H9 (cell line): ENCODE results near the gene ING1. TPM values are rescaled to one million over a fixed set of nuclear protein-coding genes. Genes with fewer than 3 reads are reported as not detected.

ENCODE experiments used
- DNase-seq: peaks from one replicate; pipeline ENCODE4 v3.0.0-alpha.2; 2017
- H2AFZ ChIP-seq: one replicate; pipeline ENCODE4 v1.6.1; 2013; ENCODE audit warnings: mild to moderate bottlenecking, low read length, control low read depth, moderate library complexity
- H2AK5ac ChIP-seq: 2 replicates; pipeline ENCODE4 v1.6.1; 2013; ENCODE audit warnings: low read length, control low read depth, mixed read lengths; ENCODE audit not compliant: insufficient read length
- H2BK120ac ChIP-seq: one replicate; pipeline ENCODE4 v1.6.1; 2013; ENCODE audit warnings: low read depth, mild to moderate bottlenecking, low read length, control low read depth, inconsistent platforms; ENCODE audit not compliant: poor library complexity, severe bottlenecking
- H2BK12ac ChIP-seq: 2 replicates; pipeline ENCODE4 v1.6.1; 2013; ENCODE audit warnings: low read length, control low read depth, mixed read lengths, low read depth; ENCODE audit not compliant: insufficient read length
- H2BK15ac ChIP-seq: 2 replicates; pipeline ENCODE4 v1.6.1; 2013; ENCODE audit warnings: low read depth, low read length, control low read depth
- H2BK20ac ChIP-seq: one replicate; pipeline ENCODE4 v1.6.1; 2013; ENCODE audit warnings: low read depth, mild to moderate bottlenecking, low read length, control low read depth, inconsistent platforms; ENCODE audit not compliant: poor library complexity, severe bottlenecking
- H2BK5ac ChIP-seq: 2 replicates; pipeline ENCODE4 v1.6.1; 2013; ENCODE audit warnings: low read length, control low read depth, mixed read lengths; ENCODE audit not compliant: insufficient read length
- H3K14ac ChIP-seq: 2 replicates; pipeline ENCODE4 v1.6.1; 2013; ENCODE audit warnings: low read length, control low read depth; ENCODE audit not compliant: insufficient read depth
- H3K18ac ChIP-seq: 2 replicates; pipeline ENCODE4 v1.6.1; 2013; ENCODE audit warnings: low read depth, mild to moderate bottlenecking, mixed read lengths, low read length, control low read depth; ENCODE audit not compliant: insufficient read length
- H3K23ac ChIP-seq: 2 replicates; pipeline ENCODE4 v1.6.1; 2013; ENCODE audit warnings: low read length, control low read depth, mixed read lengths, low read depth; ENCODE audit not compliant: insufficient read length
- H3K23me2 ChIP-seq: 2 replicates; pipeline ENCODE4 v1.6.1; 2013; ENCODE audit warnings: low read depth, mild to moderate bottlenecking, mixed read lengths, low read length, control low read depth; ENCODE audit not compliant: insufficient read length, poor library complexity, severe bottlenecking
- H3K27ac ChIP-seq: 2 replicates; pipeline ENCODE4 v1.5.1; 2013; ENCODE audit warnings: low read length, control low read depth, mixed read lengths, low read depth; ENCODE audit not compliant: insufficient read length
- H3K27me3 ChIP-seq: 2 replicates; pipeline ENCODE4 v1.6.1; 2013; ENCODE audit warnings: low read length, control low read depth, inconsistent platforms; ENCODE audit not compliant: insufficient read depth
- H3K4ac ChIP-seq: 2 replicates; pipeline ENCODE4 v1.6.1; 2013; ENCODE audit warnings: low read depth, mild to moderate bottlenecking, control low read depth, inconsistent platforms, low read length, moderate library complexity
- H3K4me1 ChIP-seq: 2 replicates; pipeline ENCODE4 v1.6.1; 2013; ENCODE audit warnings: low read length, control low read depth, inconsistent platforms; ENCODE audit not compliant: insufficient read depth
- H3K4me2 ChIP-seq: 2 replicates; pipeline ENCODE4 v1.6.1; 2013; ENCODE audit warnings: low read length, control low read depth, mixed read lengths; ENCODE audit not compliant: insufficient read length, insufficient read depth
- H3K56ac ChIP-seq: 2 replicates; pipeline ENCODE4 v1.6.1; 2013; ENCODE audit warnings: low read depth, mild to moderate bottlenecking, mixed read lengths, low read length, control low read depth; ENCODE audit not compliant: insufficient read length
- H3K79me1 ChIP-seq: 2 replicates; pipeline ENCODE4 v1.6.1; 2013; ENCODE audit warnings: low read depth, mild to moderate bottlenecking, moderate library complexity, low read length, control low read depth, inconsistent platforms; ENCODE audit not compliant: insufficient read depth, poor library complexity, severe bottlenecking
- H3K79me2 ChIP-seq: 2 replicates; pipeline ENCODE4 v1.6.1; 2013; ENCODE audit warnings: low read length, control low read depth, inconsistent platforms; ENCODE audit not compliant: insufficient read depth
- H3K9ac ChIP-seq: 2 replicates; pipeline ENCODE4 v1.6.1; 2013; ENCODE audit warnings: low read length, control low read depth, mixed read lengths; ENCODE audit not compliant: insufficient read length; ENCODE audit errors: extremely low read depth
- H3K9me3 ChIP-seq: one replicate; pipeline ENCODE4 v1.6.1; 2013; ENCODE audit warnings: low read depth, low read length, inconsistent platforms; ENCODE audit not compliant: control insufficient read depth
- H3T11ph ChIP-seq: one replicate; pipeline ENCODE4 v1.6.1; 2013; ENCODE audit warnings: mild to moderate bottlenecking, low read length, control low read depth, inconsistent platforms
- H4K20me1 ChIP-seq: one replicate; pipeline ENCODE4 v1.6.1; 2013; ENCODE audit not compliant: control insufficient read depth, insufficient read length, insufficient read depth
- H4K5ac ChIP-seq: 2 replicates; pipeline ENCODE4 v1.6.1; 2013; ENCODE audit warnings: low read depth, mild to moderate bottlenecking, mixed read lengths, low read length, control low read depth; ENCODE audit not compliant: insufficient read length
- H4K8ac ChIP-seq: replicated peaks from 2 replicates; pipeline ENCODE4 v1.6.1; 2013; ENCODE audit warnings: low read length, control low read depth, mixed read lengths, low read depth; ENCODE audit not compliant: insufficient read length
- H4K91ac ChIP-seq: 2 replicates; pipeline ENCODE4 v1.6.1; 2013; ENCODE audit warnings: low read depth, mild to moderate bottlenecking, moderate library complexity, mixed read lengths, low read length, control low read depth; ENCODE audit not compliant: insufficient read length
- H3K27ac Mint-ChIP-seq, 3 experiments: 2 replicates in 2 of 3; 3 replicates in 1 of 3; pipeline ENCODE4 v1.8.0; 2020 to 2021; ENCODE audit warnings: mixed read lengths in 3 of 3, mild to moderate bottlenecking in 1 of 3, moderate library complexity in 1 of 3
- H3K27me3 Mint-ChIP-seq: 2 replicates; pipeline ENCODE4 v1.8.0; 2021; ENCODE audit warnings: low read depth, mild to moderate bottlenecking, moderate library complexity, mixed read lengths
- H3K36me3 Mint-ChIP-seq, 3 experiments: 2 replicates in 2 of 3; 3 replicates in 1 of 3; pipeline ENCODE4 v1.8.0; 2020 to 2021; ENCODE audit warnings: low read depth in 3 of 3, mixed read lengths in 3 of 3; ENCODE audit not compliant: insufficient read depth in 1 of 3
- H3K4me1 Mint-ChIP-seq, 2 experiments: 2 replicates each; pipeline ENCODE4 v1.8.0; 2020; ENCODE audit warnings: mixed read lengths in 2 of 2
- H3K4me3 Mint-ChIP-seq, 2 experiments: 2 replicates in 1 of 2; 3 replicates in 1 of 2; pipeline ENCODE4 v1.8.0; 2020 to 2021; ENCODE audit warnings: mild to moderate bottlenecking in 2 of 2, mixed read lengths in 2 of 2, moderate library complexity in 1 of 2
- H3K9me3 Mint-ChIP-seq, 2 experiments: 2 replicates in 1 of 2; 3 replicates in 1 of 2; pipeline ENCODE4 v1.8.0; 2020; ENCODE audit warnings: mild to moderate bottlenecking in 2 of 2, mixed read lengths in 2 of 2, moderate library complexity in 1 of 2
- CTCF ChIP-seq: fragments of 200-600 bp; sonication (generic); conservative IDR thresholded peaks from 3 replicates; pipeline ENCODE4 v1.8.0; 2021; ENCODE audit warnings: antibody characterized with exemption, mild to moderate bottlenecking
- WGBS: extraction: QIAGEN DNeasy Blood & Tissue Kit; methylation state at CpG from one replicate; pipeline ENCODE4 v1.1.7; 2013; ENCODE audit warnings: missing lambda C conversion rate, low lambda C conversion rate, mixed read lengths; ENCODE audit not compliant: insufficient read length; ENCODE audit errors: extremely low coverage; 5-methylcytosine and 5-hydroxymethylcytosine counted together
- total RNA-seq: library from RNA; stranded (reverse); gene quantifications from 2 replicates; pipeline ENCODE4 v1.2.1, GENCODE V29; 2021

ING1 gene
- total RNA-seq, 1 experiment from 2014 or later: 17.3 TPM

GRCh38 chr13:110698689-110699088, 14.8 kb upstream of the ING1 start:
- Mint-ChIP-seq H3K9me3 (no peaks in the 10 kb centered on the region), H3K36me3 (peaks cover 29 to 68% (median 63%) of the 10 kb centered on the region in 3 experiments; a peak in 6 of 7 replicates), H3K4me3 (no peak overlapping the region), H3K4me1 (peaks cover 5 to 7% of the 10 kb centered on the region in 2 experiments), H3K27ac (no peak overlapping the region), H3K27me3 (no peaks in the 10 kb centered on the region)
- no peak overlapping the region for H3K14ac ChIP-seq
- no peak overlapping the region for H3K56ac ChIP-seq
- H3K9me3 ChIP-seq: no peaks in the 10 kb centered on the region
- H3K23me2 ChIP-seq: no peaks in the 10 kb centered on the region
- WGBS: no CpG with 5 or more reads among the region's 4 CpGs
- no peak overlapping the region for H2BK120ac ChIP-seq
- H4K91ac ChIP-seq: no peak overlapping the region
- no peak for TF ChIP-seq CTCF
- no peak overlapping the region for H4K8ac ChIP-seq
- no peak overlapping the region for H3K9ac ChIP-seq
- H2AFZ ChIP-seq: no peak overlapping the region
- H3K4me1 ChIP-seq: no peaks in the 10 kb centered on the region
- no peak overlapping the region for H3T11ph ChIP-seq
- no peak overlapping the region for H2BK15ac ChIP-seq
- no peak overlapping the region for H2BK5ac ChIP-seq
- no peak overlapping the region for H2AK5ac ChIP-seq
- no peaks in the 10 kb centered on the region for H4K20me1 ChIP-seq
- no peaks in the 10 kb centered on the region for H3K79me1 ChIP-seq
- no peak overlapping the region for H2BK12ac ChIP-seq
- no peak overlapping the region for H3K23ac ChIP-seq
- H2BK20ac ChIP-seq: no peak overlapping the region
- no peak for DNase-seq
- no peaks in the 10 kb centered on the region for H3K79me2 ChIP-seq
- no peak overlapping the region for H3K18ac ChIP-seq
- H3K4me2 ChIP-seq: no peak overlapping the region
- no peaks in the 10 kb centered on the region for H3K27me3 ChIP-seq
- no peak overlapping the region for H4K5ac ChIP-seq
- H3K27ac ChIP-seq: no peak overlapping the region
- no peak overlapping the region for H3K4ac ChIP-seq
